Stimulated activated CD4-positive, alpha-beta T cell treated with anti-CD3 and anti-CD28 coated beads, Interleukin-1b, Interleukin-23, amount 100 ng/mL, for 48 hours (primary cell): ENCODE measurements around the gene MASP2.

ENCODE experiments used
- DNase-seq: peaks from one replicate; pipeline ENCODE4 v3.0.0-alpha.2; 2020

Gene MASP2

DNA sequence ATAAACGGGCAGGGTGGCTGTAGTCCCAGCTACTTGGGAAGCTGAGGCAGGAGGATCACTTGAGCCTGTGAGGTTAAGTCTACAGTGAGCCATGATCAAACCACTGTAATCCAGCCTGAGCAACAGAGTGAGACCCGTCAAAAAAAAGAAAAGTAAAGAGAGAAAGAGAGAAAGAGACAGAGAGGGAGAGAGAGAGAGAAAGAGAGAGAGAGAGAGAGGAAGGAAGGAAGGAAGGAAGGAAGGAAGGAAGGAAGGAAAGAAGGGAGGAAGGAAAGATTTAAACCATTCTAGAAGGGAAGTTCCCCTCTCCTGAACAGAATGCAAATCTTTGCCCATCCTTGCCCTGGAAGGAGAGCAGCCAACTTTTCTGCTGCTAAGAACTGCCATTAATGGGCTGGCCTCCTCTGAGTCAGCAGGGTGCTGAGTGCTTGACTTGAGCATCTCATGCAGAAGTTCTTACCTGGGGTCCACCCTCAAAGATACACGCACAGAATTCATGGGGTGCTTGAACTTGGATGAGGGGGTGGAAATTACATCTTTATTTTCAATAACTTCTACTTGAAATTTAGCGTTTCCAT is 59.1 kb downstream of the MASP2 start:
- no peak for DNase-seq

GRCh38 chr1:10986525-10986890 is 60.5 kb downstream of the MASP2 start:
- DNase-seq, result no peak

DNA sequence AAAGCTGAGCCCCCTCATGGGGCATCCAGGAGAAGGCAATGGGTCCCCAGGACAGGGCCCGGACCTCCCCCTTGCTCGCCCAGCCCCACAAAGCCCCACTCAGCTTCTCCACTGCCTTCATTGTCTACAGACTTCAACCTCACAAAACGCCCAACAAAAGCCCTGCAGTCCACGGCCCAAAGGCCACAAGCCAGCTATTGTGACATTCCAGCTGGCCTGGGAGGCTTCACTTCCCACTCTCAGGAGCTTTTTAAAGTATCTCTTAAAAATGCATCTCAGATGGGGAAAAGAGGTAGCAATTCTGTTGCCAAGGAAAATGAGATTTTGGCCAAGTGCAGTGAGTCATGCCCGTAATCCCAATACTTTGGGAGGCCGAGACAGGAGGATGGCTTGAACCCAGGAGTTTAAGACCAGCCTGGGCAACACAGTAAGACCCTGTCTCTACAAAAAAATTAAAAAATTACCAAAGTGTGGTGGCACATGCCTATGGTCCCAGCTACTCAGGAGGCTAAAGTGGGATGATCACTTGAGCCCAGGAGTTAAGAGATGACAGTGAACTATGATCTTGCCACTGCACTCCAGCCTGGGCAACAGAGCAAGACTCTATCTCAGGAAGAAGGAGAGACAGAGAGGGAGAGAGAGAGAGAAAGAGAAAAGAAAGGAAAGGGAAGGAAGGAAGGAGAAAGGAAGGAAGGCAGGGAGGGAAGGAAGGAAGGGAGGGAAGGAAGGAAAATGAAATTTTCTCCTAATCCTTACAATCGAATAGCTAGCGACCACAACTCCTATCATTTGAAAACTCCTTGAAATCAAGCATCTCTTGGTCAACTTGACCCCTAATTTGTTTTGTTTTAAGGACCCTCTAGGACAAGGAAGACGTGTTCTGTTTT is 66.0 kb downstream of the MASP2 start:
- DNase-seq, result no peak

- DNase-seq, result no peak
These were observed 66.9 kb downstream of the MASP2 start for GRCh38 chr1:10980094-10980577.

DNA sequence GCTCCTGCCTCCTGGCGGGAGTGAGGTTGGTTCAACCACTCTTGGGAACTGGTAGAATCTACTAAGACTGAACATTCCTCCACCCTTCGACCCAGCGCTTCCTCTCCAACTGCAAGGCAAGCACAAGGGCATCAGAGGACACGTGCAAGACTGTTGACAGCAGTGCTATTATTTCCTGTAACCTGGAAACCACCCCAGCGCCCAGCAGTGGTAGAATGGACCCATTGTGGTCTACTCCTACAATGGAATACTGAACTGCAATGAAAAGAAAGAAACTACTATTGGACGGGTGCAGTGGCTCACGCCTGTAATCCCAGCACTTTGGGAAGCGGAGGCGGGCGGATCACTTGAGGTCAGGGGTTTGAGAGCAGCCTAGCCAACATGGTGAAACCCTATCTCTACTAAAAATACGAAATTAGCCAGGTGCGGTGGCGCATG is 67.5 kb downstream of the MASP2 start:
- no peak for DNase-seq

- no peak for DNase-seq
These were observed 68.3 kb downstream of the MASP2 start for GRCh38 chr1:10978719-10979118.
